Upper lobe of left lung (tissue), 6 donors: ENCODE measurements around the gene SMOC2. TPM values are rescaled to one million over a fixed set of nuclear protein-coding genes. Genes with fewer than 3 reads are reported as not detected.

Experiments
- ATAC-seq, 2 donors: fragments of 200-7000 bp; cut with Tn5 transposase; one replicate each; pipeline ENCODE4 v1.9.1; 2022; ENCODE audit warnings: mild to moderate bottlenecking in 2 of 2, moderate library complexity in 2 of 2; ENCODE audit not compliant: low FRiP score in 2 of 2
- DNase-seq, 2 donors: peaks; one replicate each; pipeline ENCODE4 v3.0.0-alpha.2; 2019 to 2020
- H3K27ac ChIP-seq, 4 donors: fragments of 200-600 bp; sonication (generic); one replicate each; pipeline ENCODE4 v1.5.1; 2016 to 2019
- H3K27me3 ChIP-seq, 4 donors: fragments of 200-600 bp; sonication (generic); one replicate each; pipeline ENCODE4 v1.5.1; 2017 to 2019
- H3K36me3 ChIP-seq, 4 donors: fragments of 200-600 bp; sonication (generic); one replicate each; pipeline ENCODE4 v1.5.1; 2016 to 2019
- H3K4me1 ChIP-seq, 4 donors: fragments of 200-600 bp; sonication (generic); one replicate each; pipeline ENCODE4 v1.5.1; 2018 to 2019
- H3K4me3 ChIP-seq, 4 donors: fragments of 200-600 bp; sonication (generic); one replicate each; pipeline ENCODE4 v1.5.1; 2017 to 2019; ENCODE audit warnings: mild to moderate bottlenecking in 2 of 4, moderate library complexity in 1 of 4
- H3K9me3 ChIP-seq, 4 donors: fragments of 200-600 bp; sonication (generic); one replicate each; pipeline ENCODE4 v1.5.1; 2018 to 2019
- EP300 ChIP-seq, 4 donors: sonication (generic); formaldehyde crosslinking; IDR thresholded peaks; one replicate each; pipeline ENCODE4 v1.5.1; 2017; ENCODE audit warnings: antibody characterized with exemption in 4 of 4, control low read depth in 2 of 4
- POLR2A ChIP-seq, 4 donors: fragments of 450-650 bp; IDR thresholded peaks; one replicate each; pipeline ENCODE4 v1.5.1; 2016 to 2017; ENCODE audit warnings: antibody characterized with exemption in 4 of 4, mild to moderate bottlenecking in 2 of 4
- POLR2AphosphoS5 ChIP-seq, 2 donors: sonication (generic); formaldehyde crosslinking; IDR thresholded peaks; one replicate each; pipeline ENCODE4 v1.5.1; 2017; ENCODE audit warnings: antibody characterized with exemption in 2 of 2
- WGBS, 2 donors: methylation state at CpG; one replicate each; pipeline ENCODE4 v1.1.5; 2017 to 2018; 5-methylcytosine and 5-hydroxymethylcytosine counted together
- total RNA-seq, 6 donors: library from RNA; depleted of rRNA in 4 of 6; stranded (reverse); fragments of >200 nt in 4 of 6; gene quantifications; one replicate each; pipeline versions ENCODE4 v1.1.0 to v1.2.1, GENCODE V29; 2016 to 2021
- TF ChIP-seq, protein P1 (sequence below), 6 experiments: fragments of 450-650 bp in 4 of 6; fragments of 200-600 bp in 2 of 6; sonication (generic) in 2 of 6; IDR thresholded peaks; one replicate each; pipeline ENCODE4 v1.5.1; 2016 to 2019; ENCODE audit warnings: antibody characterized with exemption in 6 of 6
- donor health status: DM: no; HTN: no; CAD: no; lungs with moderate emphysema.
- donor health status: DM: no; HTN: yes; CAD: no; lungs with severe emphysema.

The SMOC2 gene
- total RNA-seq, 6 donors from 2014 or later = 1.0 to 18.9 (median 5.0) TPM

DNA sequence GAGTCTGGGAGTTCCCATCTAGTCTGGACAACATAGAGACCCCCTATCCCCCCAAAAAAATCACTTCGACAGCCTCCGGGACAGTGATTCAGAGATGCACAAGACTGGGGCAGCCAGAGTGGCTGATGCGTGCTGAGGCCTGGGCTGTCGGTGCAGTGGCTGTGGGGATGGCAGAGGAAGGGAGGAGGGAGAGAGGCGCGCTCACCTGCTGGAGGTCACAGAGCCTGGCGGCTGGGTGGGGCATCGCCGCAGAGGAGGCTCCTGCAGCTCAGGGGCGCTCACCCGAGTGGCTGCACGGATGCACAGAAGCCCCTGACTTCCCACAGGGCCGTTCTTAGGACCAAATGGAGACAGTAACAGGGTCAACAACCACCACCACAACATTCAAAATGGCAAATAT, 182.8 kb downstream of the SMOC2 start:
- TF ChIP-seq POLR2AphosphoS5 (IDR thresholded peaks at IDR 0.05) (no peak), POLR2A (IDR thresholded peaks at IDR 0.05) (no peak), EP300 (IDR thresholded peaks at IDR 0.05) (no peak)
- TF ChIP-seq, protein P1, sequence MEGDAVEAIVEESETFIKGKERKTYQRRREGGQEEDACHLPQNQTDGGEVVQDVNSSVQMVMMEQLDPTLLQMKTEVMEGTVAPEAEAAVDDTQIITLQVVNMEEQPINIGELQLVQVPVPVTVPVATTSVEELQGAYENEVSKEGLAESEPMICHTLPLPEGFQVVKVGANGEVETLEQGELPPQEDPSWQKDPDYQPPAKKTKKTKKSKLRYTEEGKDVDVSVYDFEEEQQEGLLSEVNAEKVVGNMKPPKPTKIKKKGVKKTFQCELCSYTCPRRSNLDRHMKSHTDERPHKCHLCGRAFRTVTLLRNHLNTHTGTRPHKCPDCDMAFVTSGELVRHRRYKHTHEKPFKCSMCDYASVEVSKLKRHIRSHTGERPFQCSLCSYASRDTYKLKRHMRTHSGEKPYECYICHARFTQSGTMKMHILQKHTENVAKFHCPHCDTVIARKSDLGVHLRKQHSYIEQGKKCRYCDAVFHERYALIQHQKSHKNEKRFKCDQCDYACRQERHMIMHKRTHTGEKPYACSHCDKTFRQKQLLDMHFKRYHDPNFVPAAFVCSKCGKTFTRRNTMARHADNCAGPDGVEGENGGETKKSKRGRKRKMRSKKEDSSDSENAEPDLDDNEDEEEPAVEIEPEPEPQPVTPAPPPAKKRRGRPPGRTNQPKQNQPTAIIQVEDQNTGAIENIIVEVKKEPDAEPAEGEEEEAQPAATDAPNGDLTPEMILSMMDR (IDR thresholded peaks at IDR 0.05) = no peak
- Histone ChIP-seq H3K36me3 (no peaks in the 10 kb centered on the region), H3K27me3 (no peaks in the 10 kb centered on the region), H3K27ac (no peak overlapping the region), H3K9me3 (peaks cover 0 to 5% (median 0%) of the 10 kb centered on the region in 4 donors), H3K4me3 (no peak overlapping the region), H3K4me1 (no peaks in the 10 kb centered on the region)
- WGBS, 2 donors = 85 to 88% methylated on average over 13 of the region's 13 CpGs
- ATAC-seq (no peak), DNase-seq (peak in 1 of 2 donors; percentile 69)

DNA sequence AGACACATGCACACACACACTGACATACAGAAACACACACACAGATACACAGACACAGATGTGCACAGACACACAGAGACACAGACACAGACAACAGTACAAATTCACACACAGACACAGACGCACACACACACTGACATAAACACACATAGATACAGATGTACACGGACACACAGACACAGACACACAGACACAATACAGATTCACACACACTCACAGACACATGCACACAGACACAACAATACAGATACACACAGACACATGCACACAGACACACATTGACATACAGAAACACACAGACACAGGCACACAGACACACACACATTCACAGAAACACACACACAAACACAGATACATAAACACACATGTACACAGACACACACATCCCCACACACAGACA, 183.6 kb downstream of the SMOC2 start:
- WGBS, 2 donors = 88 to 93% methylated on average over 2 of the region's 2 CpGs
- Histone ChIP-seq H3K36me3 (no peaks in the 10 kb centered on the region), H3K27ac (no peak overlapping the region), H3K4me3 (no peak overlapping the region), H3K27me3 (no peaks in the 10 kb centered on the region), H3K4me1 (no peaks in the 10 kb centered on the region), H3K9me3 (peaks cover 0 to 5% (median 0%) of the 10 kb centered on the region in 4 donors)
- DNase-seq (no peak), ATAC-seq (no peak)
- TF ChIP-seq POLR2A (IDR thresholded peaks at IDR 0.05) = no peak
- no peak for TF ChIP-seq POLR2AphosphoS5 (IDR thresholded peaks at IDR 0.05)
- TF ChIP-seq, protein P1 (IDR thresholded peaks at IDR 0.05) = no peak
- no peak for TF ChIP-seq EP300 (IDR thresholded peaks at IDR 0.05)

DNA sequence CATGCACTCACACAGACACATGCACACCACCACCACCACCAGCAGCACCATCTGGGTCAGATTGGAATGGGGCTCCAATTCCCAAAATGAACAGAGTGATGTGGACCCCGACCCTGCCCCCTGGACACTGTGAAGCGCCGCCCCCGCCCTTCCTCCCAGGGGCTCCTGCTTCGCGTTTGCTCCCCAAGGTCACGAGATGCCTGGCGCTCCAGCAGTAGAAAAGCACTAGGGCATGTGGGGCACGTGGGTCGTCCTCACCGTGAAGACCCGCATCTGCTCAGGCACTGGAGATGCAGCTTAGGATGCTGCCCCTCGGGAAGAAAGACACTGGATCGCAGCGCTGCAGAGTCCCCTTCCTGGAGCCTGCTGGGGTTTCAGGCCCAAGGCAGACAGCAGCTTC, 184.0 kb downstream of the SMOC2 start:
- Histone ChIP-seq H3K27ac (no peak overlapping the region), H3K4me1 (no peaks in the 10 kb centered on the region), H3K4me3 (no peak overlapping the region), H3K36me3 (no peaks in the 10 kb centered on the region), H3K27me3 (no peaks in the 10 kb centered on the region), H3K9me3 (peaks cover 0 to 5% (median 0%) of the 10 kb centered on the region in 4 donors)
- peak in 1 of 2 donors; percentile 54 for DNase-seq
- no peak for ATAC-seq
- TF ChIP-seq EP300 (IDR thresholded peaks at IDR 0.05) (no peak), POLR2AphosphoS5 (IDR thresholded peaks at IDR 0.05) (no peak), POLR2A (IDR thresholded peaks at IDR 0.05) (no peak)
- TF ChIP-seq, protein P1 (IDR thresholded peaks at IDR 0.05) = no peak
- 88% methylated on average over 12 of the region's 15 CpGs; no CpG with 5 or more reads in 1 of the 2 donors for WGBS, 2 donors

DNA sequence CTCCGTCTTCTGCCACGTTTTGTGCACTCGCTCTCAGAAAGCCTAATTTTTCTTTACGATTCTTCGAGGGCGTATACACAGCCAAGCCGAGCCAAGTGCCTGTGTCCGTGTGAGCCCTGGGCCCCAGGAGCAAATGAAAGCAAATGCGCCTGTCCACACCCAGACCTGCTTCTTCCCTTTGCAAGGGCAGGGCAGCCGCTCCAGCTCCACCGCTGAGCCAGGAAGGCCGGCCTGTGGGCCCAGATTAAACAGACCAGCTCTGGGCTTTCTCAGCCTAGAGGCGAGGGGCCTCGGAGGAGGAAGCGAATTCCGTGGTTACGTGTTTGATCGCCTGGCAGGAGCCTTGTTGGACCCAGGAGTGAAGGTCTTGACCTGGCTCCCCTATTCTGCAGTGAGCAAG, 184.6 kb downstream of the SMOC2 start:
- H3K36me3 ChIP-seq = no peaks in the 10 kb centered on the region
- WGBS, 2 donors = 81 to 84% methylated on average over 13 to 18 of the region's 18 CpGs
- ATAC-seq (no peak), DNase-seq (no peak)
- peaks cover 0 to 5% (median 0%) of the 10 kb centered on the region in 4 donors for H3K9me3 ChIP-seq
- H3K4me3 ChIP-seq = no peak overlapping the region
- no peaks in the 10 kb centered on the region for H3K27me3 ChIP-seq
- TF ChIP-seq EP300 (IDR thresholded peaks at IDR 0.05) = no peak
- no peak for TF ChIP-seq POLR2AphosphoS5 (IDR thresholded peaks at IDR 0.05)
- no peak for TF ChIP-seq POLR2A (IDR thresholded peaks at IDR 0.05)
- TF ChIP-seq, protein P1 (IDR thresholded peaks at IDR 0.05) = no peak
- no peak overlapping the region for H3K27ac ChIP-seq
- no peaks in the 10 kb centered on the region for H3K4me1 ChIP-seq

DNA sequence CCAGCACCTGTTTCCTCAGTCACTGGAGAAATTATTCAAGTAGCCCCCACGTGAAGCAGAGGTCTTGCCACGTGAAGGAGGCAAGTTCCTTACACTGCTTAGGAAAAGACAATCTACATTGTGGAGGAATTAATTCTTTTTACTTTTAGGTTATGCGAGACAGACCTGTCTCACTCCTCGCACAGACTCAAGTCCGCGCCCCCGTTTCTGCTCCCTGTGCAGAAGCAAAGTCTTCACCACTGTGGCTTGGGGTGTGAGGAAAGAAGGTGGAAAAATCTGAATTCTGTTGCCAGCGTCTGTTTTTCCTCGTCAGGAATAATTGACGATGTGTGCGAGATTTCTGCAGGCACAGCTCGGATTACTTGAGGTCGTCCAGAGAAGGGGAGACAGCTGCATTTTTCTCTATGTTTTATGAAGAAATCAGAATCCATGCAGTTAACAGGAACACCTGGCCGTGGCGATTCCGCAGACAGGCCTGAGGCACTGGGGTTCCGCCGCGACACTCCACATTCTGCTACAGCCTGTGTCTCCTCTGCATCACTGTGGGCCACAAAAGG, 185.1 kb downstream of the SMOC2 start:
- peaks cover 0 to 5% (median 0%) of the 10 kb centered on the region in 4 donors for H3K9me3 ChIP-seq
- no peak overlapping the region for H3K4me3 ChIP-seq
- TF ChIP-seq, protein P1 (IDR thresholded peaks at IDR 0.05) = no peak
- no peak for TF ChIP-seq POLR2AphosphoS5 (IDR thresholded peaks at IDR 0.05)
- TF ChIP-seq EP300 (IDR thresholded peaks at IDR 0.05) = no peak
- TF ChIP-seq POLR2A (IDR thresholded peaks at IDR 0.05) = no peak
- H3K27ac ChIP-seq = no peak overlapping the region
- ATAC-seq (no peak), DNase-seq (no peak)
- H3K27me3 ChIP-seq = no peaks in the 10 kb centered on the region
- no peaks in the 10 kb centered on the region for H3K36me3 ChIP-seq
- WGBS, 2 donors = 79 to 82% methylated on average over 19 of the region's 19 CpGs
- no peaks in the 10 kb centered on the region for H3K4me1 ChIP-seq
